Fibroblast of peridontal ligament (primary cell): ENCODE results near the gene RREB1.
"Not testable (repeated sequence)": the region's sequence is repeated elsewhere in the genome, so short reads cannot be mapped to it uniquely, and the experiment has no call there.

Experiments
- DNase-seq: peaks from one replicate; pipeline ENCODE4 v3.0.0-alpha.2; 2010; ENCODE audit errors: extremely low read depth

Gene RREB1

DNA sequence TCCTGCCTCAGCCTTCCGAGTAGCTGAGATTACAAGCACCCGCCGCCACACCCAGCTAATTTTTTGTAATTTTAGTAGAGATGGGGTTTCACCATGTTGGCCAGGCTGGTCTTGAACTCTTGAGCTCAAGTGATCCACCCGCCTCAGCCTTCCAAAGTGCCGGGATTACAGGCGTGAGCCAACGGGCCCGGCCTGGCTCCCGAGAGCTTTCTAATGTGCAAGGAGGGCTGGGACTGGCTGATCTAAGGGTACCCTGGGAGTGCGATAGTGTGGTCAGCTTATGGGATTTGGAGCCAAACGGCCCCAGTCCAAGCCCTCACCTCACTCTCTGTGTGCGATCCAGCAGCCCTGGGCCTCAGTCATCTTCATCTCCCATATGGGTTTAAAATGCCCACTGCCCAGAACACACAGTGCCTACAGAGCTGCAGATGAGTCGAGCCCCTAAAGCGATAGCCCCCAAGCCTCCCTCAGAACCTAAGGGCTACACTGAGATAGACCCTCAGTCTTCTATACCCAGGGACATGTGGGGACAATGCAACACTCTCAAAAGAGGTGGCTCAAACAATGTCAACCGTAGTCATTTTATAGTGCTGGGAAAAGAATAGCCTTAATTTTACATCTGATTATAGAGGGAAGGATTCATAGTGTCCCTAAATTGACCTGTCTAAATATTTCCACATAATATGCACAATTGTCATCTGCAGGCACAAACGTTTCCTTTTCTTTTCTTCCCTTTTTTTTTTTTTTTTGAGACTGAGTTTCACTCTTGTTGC is 155.2 kb downstream of the RREB1 start:
- DNase-seq: no peak

DNA sequence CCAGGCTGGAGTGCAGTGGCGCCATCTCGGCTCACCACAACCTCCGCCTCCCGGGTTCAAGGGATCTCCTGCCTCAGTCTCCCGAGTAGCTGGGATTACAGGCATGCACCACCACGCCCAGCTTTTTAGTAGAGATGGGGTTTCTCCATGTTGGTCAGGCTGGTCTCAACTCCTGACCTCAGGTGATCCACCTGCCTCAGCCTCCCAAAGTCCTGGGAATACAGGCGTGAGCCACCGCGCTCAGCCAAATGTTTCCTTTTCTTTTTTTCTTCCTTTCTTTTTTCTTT is 155.7 kb downstream of the RREB1 start:
- DNase-seq: not testable (repeated sequence)

DNA sequence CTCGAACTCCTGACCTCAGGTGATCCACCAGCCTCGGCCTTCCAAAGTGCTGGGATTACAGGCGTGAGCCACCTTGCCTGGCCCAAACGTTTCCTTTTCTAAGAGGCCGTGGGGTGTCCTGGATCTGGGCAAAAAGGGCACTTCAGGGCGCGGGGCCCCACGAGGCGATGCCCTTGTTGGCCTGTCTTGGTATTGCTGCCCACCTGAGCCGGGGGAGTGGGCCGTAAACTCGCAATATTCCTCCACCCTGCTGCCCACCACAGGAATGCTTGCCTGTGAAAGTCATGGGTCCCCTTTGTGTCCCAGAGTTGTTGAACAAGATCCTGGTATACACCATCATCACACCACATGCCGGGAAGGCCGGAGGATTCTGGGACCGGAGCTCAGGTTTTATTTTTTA is 156.3 kb downstream of the RREB1 start:
- DNase-seq: no peak

DNA sequence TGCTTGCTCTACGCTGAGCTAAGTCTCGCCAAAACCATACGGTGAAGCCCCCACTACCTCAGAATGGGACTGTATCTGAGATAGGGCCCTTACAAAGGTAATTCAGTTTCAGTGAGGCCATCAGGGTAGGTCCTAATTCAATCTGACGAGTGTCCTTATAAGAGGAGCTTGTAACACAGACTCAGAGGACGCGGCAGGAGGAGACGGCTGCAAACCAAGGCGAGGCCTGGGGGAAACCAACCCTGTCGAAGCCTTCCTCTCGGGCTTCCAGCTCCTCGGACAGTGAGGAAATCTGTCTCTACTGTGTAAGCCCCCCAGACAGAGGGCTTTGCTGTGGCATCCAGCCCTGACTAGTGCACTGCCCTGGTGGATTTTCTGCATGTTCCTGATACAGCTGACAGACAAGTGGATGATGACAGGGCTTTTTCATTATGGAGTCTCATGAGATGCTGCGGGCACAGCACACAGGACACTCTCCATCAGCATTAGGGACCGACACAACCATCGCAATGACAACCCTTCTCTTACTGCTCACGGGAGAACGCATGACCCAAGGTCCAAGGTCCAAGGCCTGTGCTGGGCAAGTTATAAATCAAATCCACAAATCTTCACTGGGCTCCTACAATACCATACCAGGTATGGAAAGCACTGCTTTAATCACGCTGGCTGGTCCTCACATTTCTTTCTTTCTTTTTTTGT is 157.1 kb downstream of the RREB1 start:
- no peak for DNase-seq

DNA sequence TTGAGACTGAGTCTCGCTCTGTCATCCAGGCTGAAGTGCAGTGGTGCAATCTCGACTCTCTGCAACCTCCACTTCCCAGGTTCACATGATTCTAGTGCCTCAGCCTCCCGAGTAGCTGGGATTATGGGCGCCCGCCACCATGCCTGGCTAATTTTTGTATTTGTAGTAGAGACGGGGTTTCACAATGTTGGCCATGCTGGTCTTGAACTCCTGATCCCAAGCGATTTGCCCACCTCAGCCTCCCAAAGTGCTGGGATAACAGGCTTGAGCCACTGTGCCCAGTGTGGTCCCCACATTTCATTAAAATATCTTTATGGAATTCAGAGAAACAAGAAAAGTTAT is 157.6 kb downstream of the RREB1 start:
- DNase-seq: not testable (repeated sequence)

DNA sequence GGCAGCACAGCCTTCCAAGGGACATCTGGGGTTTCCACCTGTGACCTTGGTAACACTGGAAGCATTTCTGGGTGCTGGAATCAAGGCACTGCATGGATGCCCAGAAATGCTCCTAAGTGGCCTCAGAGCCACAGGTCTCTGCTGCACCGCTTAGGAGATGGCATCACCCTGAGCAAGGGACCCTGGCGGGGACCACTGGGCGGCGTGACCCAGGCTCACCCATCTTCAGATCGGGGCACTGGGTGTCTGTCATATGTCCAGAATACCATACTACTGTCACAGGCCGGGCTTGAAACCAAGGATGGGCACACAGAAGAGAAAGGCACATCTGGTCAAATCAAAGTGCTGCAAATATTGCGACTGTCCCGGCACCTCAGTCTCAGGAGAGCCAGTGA is 159.3 kb downstream of the RREB1 start:
- DNase-seq: no peak

DNA sequence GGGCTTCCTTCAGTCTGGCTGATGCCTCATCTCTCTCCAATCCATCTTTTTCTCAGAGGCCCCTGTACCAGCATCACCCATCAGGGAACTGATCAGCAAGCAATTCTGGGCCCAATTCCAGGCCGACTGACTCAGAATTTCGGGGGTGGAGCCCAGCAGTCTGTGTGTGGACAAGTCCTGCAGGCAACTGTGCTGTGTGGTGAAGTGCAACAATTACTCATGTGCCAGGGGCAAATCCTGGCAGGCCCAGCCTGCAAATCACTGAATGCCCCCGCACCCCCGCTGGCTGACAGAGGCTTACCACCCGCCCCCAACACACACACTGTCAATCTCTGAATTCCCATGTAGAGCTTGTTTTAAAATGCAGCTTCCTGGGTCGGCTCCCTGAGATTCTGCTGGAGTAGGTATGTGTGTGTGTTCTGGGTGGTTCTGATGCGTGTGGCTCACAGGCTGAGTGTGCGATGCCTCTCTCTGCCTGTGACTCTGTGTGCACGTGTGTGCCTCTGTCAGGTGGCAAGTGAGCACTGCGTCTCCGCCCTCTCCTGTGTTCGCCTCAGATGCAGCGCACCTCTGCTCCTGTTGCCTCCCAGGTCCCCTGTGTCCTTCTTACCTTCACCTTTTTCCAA is 159.8 kb downstream of the RREB1 start:
- peak; percentile 94 for DNase-seq

DNA sequence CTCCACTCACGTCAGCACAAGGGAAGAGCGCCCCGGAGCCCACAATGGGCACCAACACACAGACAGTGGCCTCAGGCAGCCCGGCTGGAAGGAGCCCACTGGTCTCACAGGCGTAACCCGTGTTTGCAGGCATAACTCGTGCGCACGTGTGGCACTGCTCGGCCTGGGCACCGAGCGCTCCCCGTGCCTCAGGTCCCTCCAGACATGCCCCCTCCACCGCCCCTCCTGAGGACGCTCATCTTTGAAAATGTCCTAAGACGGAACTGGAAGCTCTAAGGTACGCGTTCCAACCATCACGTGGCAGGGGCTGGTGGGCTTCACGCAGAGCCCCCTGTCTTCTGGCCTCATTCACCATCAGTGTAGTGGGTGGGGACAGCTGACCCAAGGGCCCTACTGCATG is 160.6 kb downstream of the RREB1 start:
- DNase-seq: no peak

DNA sequence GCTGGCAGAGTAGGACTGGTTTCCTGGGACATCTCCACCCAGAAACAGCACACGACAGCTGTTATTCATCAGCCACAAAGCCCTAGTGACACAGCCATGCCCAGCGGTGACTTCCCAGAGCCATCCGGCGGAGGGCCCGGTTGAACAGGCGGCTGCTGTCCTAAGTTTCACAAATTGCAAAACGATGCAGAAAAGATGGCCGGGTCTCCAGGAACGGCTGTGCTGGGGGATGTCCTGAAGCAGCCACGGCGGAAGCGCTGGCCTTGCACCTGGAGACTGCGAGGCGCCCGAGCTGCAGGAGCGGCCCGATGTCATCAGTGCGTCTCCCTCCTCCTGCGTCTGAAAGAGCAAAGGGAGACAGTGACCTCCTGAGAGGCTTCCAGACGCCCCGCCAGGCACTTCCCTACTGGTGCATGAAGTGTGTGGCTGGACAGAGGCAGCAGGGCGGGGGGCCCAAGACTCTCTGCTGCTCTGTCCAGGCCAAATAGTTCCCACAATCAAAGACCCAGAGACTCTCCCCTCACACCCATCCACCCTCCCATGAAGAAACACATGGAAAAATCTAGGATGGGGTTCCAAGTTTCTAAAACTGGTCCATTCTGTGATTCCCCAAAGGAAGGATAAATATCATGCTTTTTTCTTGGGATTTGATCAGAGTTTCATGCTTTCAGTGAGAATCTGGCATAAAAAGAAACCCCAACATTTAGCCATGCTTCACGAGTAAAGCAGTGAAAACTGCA is 161.2 kb downstream of the RREB1 start:
- no peak for DNase-seq

DNA sequence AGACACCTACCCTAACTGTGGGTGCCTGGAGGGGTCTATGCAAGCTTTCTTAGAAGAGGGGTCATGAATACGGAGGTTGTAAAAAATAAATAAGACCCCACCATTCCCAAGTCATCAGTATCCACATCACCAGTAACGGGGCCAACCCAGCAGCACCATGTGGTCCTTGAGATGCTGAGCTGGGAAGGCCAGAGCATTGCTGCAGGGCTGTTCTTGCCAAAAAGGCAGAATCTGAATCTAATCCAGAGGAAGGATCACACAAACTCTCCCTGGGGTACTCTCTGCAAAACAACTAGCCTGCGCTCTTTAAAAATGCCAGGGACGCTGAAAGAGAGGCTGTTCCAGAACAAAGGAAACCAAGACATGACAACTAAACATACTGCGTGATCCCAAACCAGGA is 162.1 kb downstream of the RREB1 start:
- DNase-seq: peak; percentile 59

DNA sequence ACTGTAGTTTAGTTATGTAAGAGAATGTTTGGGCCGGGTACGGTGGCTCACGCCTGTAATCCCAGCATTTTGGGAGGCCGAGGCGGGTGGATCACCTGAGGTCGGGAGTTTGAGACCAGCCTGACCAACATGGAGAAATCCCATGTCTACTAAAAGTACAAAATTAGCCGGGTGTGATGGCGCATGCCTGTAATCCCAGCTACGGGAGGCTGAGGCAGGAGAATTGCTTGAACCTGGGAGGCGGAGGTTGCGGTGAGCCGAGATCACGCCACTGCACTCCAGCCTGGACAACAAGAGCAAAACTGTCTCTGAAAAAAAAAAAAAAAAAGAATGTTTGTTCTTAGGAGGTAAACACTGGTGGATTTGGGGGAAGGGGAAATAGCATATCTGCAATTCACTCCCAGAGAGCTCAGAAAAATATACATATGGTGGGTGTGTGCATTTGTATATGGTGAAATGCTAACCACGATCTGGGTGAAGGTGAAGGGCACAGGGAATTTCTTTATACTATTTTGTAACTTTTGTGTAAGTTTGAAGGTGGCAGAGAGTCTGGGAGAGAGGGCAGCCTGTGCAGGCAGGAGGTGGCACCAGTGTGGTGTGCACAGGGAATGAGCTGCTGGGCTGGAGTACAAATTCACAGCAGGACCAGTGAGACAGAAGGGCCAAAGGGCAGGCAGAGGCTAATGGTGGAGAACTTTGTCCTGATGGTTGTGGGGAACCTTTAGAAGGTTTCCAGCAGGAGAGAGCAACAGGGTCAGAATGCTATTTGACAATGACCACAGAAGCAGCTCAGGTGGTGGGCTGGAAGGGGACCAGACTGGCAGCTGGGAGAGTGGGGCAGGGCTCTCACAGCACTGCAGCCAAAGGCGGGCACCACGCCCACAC is 162.8 kb downstream of the RREB1 start:
- no peak for DNase-seq

DNA sequence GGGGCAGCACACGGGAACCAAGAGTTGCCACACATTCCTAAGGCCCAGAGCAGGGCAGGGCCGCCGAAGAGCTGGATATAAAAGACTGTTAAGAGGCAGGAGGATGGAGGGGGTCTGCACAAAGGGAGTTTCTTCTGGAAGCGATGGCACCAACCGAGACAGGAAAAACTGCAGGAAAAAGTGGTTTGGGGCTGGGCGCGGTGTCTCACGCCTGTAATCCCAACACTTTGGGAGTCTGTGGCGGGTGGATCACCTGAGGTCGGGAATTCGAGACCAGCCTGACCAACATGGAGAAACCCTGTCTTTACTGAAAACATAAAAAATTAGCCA is 163.4 kb downstream of the RREB1 start:
- no peak for DNase-seq

DNA sequence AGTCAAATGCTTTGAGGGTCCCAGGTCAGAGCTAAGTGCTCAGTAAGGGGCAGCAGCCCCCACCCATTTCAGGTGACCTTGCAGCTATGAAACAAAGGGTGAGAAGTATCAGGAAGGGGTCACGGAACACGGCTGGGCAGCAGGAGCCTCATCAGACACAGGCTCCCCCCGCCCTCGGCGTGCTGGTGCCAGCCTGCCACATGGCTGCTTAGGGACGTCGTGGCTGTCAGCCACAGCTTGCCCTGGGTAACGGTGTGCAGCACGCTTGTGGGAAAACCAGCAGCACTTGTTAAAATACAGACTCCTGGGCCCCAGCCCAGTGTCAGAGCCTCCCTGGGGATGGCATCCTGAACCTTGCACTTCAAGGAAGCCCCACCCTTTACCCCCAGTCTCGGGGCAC is 165.9 kb downstream of the RREB1 start:
- no peak for DNase-seq

DNA sequence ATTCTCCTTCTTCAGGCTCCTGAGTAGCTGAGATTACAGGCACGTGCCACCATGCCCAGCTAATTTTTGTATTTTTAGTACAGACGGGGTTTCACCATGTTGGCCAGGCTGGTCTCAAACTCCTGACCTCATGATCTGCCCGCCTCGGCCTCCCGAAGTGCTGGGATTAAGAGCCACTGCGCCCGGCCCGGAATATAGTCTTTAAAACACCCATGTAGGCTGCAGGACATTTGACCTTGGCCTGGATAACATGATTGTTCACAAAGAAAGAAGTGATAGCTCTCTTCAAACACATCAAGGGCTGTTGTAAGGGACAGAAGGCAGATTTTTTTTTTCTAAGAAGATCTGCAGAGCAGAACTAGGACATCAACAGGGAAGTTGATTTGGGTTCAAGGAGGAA is 166.8 kb downstream of the RREB1 start:
- not testable (repeated sequence) for DNase-seq

DNA sequence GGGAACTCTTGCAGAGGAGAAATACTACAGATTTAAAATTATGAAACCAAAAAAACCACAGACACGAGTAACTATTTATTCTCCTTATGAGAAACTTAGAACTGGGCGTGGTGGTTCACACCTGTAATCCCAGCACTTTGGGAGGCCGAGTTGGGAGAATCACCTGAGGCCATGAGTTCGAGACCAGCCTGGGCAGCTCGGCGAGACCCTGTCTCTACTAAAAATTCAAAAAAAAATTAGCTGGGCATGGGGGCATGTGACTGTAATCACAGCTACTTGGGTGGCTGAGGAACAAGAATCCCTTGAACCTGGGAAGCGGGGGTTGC is 168.4 kb downstream of the RREB1 start:
- no peak for DNase-seq

DNA sequence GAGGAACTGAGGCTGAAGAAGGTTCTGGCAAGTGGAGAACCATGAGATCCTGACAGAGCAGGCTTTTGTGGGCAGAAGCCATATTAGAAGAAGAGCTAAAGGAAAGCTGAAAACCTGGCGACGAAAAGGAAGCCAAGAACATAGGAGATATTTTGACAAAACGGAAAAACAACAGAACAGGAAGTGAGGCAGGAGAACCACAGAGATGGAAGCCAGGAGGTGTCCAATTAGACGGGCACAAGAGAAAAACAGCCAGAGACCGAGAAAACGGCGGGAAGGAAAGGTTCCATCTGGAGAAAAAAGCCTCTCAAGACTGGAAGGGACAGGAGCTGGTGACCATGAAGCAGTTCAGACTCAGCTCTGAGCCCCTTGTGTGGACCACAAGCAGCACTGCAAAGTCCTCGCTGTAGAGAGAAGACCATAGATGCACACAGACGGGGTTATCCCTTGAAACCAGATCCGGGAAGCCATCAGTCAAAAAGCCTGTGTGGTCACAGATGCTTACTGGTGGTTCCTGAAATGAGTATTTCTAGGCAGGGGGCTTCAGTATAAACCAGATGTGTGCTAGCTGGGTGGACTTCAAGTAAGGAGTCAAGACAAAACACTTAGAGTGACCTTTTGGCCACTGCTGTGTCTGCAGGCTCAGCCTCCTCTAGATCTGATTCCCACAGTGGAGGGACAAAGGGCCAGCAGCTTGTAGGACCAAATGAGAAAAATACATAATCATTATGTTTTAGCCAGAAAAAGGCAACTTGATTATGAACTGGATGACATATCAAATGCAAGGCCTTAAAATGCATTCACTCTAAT is 174.5 kb downstream of the RREB1 start:
- no peak for DNase-seq

DNA sequence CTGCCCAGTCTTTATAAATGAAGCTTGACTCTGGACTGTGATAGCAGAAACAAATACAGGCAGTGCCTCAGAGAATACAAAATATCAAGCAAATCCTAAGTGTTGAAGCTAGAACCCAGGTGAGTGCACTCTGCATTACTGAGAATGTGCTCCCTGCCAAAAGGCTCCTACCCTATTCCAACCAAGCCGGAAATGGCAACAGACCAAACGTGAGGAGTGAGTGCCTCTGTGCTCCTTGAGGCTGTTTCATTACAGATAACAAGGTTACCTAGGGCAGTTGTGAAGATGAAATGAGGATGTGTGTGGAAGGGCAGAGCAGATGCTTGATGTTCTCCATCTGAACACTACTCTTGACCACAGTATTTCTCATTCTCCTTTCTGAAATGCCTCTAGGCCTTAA is 175.9 kb downstream of the RREB1 start:
- no peak for DNase-seq

DNA sequence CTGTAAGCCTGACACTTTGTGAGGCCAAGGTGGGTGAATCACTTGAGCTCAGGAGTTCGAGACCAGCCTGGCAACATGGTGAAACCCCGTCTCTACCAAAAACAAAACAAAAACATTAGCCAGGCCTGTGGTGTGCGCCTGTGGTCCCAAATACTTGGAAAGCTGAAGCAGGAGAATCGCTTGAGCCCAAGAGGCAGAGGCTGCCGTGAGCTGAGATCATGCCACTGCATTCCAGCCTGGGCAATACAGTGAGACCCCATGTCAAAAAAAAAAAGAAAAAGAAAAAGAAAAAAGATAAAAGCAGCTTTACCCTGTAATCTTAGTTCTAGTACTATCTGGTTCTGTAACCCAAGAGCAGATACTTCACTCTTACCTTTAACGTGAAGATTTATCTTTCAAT is 177.7 kb downstream of the RREB1 start:
- no peak for DNase-seq

DNA sequence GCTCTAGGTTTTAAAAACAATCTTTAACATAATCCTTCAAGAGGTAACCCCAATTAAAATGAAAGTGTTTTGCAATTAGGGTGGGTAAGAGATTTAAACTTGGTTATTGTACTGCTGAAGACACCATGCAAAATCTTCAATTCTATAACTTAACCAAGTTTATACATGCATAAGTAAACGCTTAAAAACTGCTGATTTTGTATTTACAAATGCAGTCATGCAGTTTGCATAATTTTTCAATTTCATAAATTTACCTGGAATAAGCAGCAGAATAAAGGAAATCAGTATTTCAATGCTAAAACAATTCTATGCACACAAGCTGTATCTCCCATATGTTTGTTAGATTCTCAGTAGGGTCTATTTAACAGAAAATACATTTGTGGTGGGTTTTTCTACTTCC is 182.3 kb downstream of the RREB1 start:
- no peak for DNase-seq

DNA sequence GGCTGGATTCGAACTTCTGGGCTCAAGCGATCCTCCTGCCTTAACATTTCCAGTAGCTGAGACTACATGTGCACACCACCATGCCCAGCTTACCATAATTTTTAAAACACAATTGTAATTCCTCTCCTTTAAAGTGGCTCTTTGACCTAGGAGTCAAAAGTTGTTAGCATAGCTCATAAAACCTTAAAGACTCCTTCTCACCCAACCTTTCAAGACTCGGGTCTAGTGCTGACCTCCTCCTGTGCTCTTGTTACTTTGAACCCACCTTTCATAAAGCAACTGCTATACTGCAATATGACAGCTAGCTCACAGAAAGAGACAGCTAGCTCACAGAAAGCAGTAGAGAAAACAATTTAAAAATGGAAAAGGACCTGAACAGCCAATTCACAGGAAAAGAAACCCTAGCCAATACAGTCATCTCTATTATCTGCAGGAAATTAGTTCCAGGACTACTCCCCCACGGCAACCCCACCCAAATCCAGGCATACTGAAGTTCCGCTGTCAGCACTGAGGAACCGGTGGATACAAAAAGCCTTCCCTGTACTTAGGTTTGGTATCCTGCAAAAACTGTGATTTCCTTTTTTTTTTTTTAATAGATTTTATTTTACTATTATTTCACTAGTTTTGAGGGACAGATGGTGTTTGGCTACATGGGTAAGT is 185.0 kb downstream of the RREB1 start:
- DNase-seq: no peak

DNA sequence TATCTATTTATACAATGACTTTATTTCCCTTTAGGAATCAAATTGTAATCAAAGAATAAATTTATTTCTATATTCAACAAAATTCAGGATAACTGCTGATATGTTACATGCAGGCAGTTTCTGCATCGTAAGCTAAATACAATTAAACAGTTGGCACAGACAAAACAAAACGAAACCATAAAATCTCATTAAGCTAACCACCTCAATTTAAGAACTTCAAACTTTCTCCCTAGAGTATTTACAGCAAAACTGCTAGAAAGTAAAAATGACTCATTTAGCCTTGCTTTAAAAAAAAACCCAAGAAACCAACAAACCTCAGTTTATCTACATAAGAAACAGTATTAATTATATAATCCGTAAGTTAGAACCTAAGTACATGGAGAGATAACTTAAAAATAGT is 188.2 kb downstream of the RREB1 start:
- DNase-seq: no peak
